Ishikawa (cell line): Measurements from ENCODE around the gene LTA4H.

Experiments used
- CEBPB ChIP-seq: IDR thresholded peaks from 2 replicates; pipeline ENCODE4 v1.6.1; 2012
- CREB1 ChIP-seq: IDR thresholded peaks from 2 replicates; pipeline ENCODE4 v1.6.1; 2012; ENCODE audit warnings: low read depth
- EP300 ChIP-seq: IDR thresholded peaks from 2 replicates; pipeline ENCODE4 v1.6.1; 2012; ENCODE audit warnings: borderline replicate concordance
- FOXM1 ChIP-seq: IDR thresholded peaks from 2 replicates; pipeline ENCODE4 v1.6.1; 2012; ENCODE audit warnings: low read depth, borderline replicate concordance
- MAX ChIP-seq: IDR thresholded peaks from 2 replicates; pipeline ENCODE4 v1.6.1; 2012
- NFIC ChIP-seq: IDR thresholded peaks from 2 replicates; pipeline ENCODE4 v1.6.1; 2012
- TCF12 ChIP-seq: IDR thresholded peaks from 2 replicates; pipeline ENCODE4 v1.6.1; 2012; ENCODE audit warnings: low read depth
- TEAD4 ChIP-seq: IDR thresholded peaks from 2 replicates; pipeline ENCODE4 v1.6.1; 2012
- USF1 ChIP-seq: IDR thresholded peaks from 2 replicates; pipeline ENCODE4 v1.6.1; 2012
- TF ChIP-seq, protein P1 (sequence below): IDR thresholded peaks from 2 replicates; pipeline ENCODE4 v1.6.1; 2012; ENCODE audit warnings: low read depth, mild to moderate bottlenecking

DNA sequence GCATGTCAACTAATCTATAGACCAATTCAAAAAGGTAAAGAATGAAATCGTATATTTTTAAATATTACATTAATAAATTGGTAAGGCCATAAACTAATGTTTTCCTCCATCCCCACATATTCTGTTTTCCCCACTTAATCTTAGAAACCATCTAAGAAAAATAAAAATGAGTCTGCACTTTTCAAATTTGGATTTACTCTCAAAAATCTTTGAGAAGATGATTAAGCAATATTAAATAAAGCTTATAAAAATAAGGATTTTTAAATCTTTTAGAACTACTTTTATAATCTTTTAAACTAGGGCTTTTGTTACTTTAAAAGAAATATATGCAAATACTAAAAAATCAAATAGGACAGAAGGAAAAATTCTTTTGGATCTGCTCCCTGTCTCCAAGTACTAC is 28.7 kb downstream of the LTA4H start:
- TF ChIP-seq CREB1 (no peak), USF1 (no peak), NFIC (no peak), MAX (no peak), CEBPB (no peak), FOXM1 (no peak), TEAD4 (no peak), TCF12 (no peak), EP300 (no peak)
- TF ChIP-seq, protein P1, sequence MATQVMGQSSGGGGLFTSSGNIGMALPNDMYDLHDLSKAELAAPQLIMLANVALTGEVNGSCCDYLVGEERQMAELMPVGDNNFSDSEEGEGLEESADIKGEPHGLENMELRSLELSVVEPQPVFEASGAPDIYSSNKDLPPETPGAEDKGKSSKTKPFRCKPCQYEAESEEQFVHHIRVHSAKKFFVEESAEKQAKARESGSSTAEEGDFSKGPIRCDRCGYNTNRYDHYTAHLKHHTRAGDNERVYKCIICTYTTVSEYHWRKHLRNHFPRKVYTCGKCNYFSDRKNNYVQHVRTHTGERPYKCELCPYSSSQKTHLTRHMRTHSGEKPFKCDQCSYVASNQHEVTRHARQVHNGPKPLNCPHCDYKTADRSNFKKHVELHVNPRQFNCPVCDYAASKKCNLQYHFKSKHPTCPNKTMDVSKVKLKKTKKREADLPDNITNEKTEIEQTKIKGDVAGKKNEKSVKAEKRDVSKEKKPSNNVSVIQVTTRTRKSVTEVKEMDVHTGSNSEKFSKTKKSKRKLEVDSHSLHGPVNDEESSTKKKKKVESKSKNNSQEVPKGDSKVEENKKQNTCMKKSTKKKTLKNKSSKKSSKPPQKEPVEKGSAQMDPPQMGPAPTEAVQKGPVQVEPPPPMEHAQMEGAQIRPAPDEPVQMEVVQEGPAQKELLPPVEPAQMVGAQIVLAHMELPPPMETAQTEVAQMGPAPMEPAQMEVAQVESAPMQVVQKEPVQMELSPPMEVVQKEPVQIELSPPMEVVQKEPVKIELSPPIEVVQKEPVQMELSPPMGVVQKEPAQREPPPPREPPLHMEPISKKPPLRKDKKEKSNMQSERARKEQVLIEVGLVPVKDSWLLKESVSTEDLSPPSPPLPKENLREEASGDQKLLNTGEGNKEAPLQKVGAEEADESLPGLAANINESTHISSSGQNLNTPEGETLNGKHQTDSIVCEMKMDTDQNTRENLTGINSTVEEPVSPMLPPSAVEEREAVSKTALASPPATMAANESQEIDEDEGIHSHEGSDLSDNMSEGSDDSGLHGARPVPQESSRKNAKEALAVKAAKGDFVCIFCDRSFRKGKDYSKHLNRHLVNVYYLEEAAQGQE, result no peak
